Neural progenitor cell (in vitro differentiated cells): Measurements from ENCODE around the gene TCEAL8. TPM values are rescaled to one million over a fixed set of nuclear protein-coding genes. Genes with fewer than 3 reads are reported as not detected.

ENCODE experiments used
- DNase-seq: peaks from one replicate; pipeline ENCODE4 v3.0.0-alpha.2; 2016; ENCODE audit warnings: low spot score
- H2AFZ ChIP-seq: fragments of 200-600 bp; sonication (generic); replicated peaks from 2 replicates; pipeline ENCODE4 v1.6.1; 2016; ENCODE audit warnings: antibody characterized with exemption
- H3F3A ChIP-seq: fragments of 200-600 bp; sonication (generic); 2 replicates; pipeline ENCODE4 v1.6.1; 2016; ENCODE audit warnings: antibody characterized with exemption, low read depth
- H3K27ac ChIP-seq: fragments of 200-600 bp; sonication (generic); 2 replicates; pipeline ENCODE4 v1.5.1; 2016; ENCODE audit warnings: mild to moderate bottlenecking
- H3K27me3 ChIP-seq: fragments of 200-600 bp; sonication (generic); 2 replicates; pipeline ENCODE4 v1.6.1; 2016; ENCODE audit warnings: mild to moderate bottlenecking, moderate library complexity
- H3K36me3 ChIP-seq: fragments of 200-600 bp; sonication (generic); 2 replicates; pipeline ENCODE4 v1.5.1; 2016
- H3K4me1 ChIP-seq: fragments of 200-600 bp; sonication (generic); 2 replicates; pipeline ENCODE4 v1.6.1; 2016; ENCODE audit warnings: mixed run types
- H3K4me2 ChIP-seq: fragments of 200-600 bp; sonication (generic); 2 replicates; pipeline ENCODE4 v1.6.1; 2016
- H3K4me3 ChIP-seq: fragments of 200-600 bp; sonication (generic); 2 replicates; pipeline ENCODE4 v1.5.1; 2016
- H3K79me2 ChIP-seq: fragments of 200-600 bp; sonication (generic); 2 replicates; pipeline ENCODE4 v1.6.1; 2016; ENCODE audit warnings: low read depth
- H3K9ac ChIP-seq: fragments of 200-600 bp; sonication (generic); 2 replicates; pipeline ENCODE4 v1.6.1; 2016
- H3K9me3 ChIP-seq: fragments of 200-600 bp; sonication (generic); 2 replicates; pipeline ENCODE4 v1.5.1; 2016; ENCODE audit warnings: low read depth
- H4K20me1 ChIP-seq: fragments of 200-600 bp; sonication (generic); 2 replicates; pipeline ENCODE4 v1.6.1; 2016; ENCODE audit warnings: low read depth
- H3K27ac Mint-ChIP-seq: 3 replicates; pipeline ENCODE4 v1.8.0; 2021; ENCODE audit warnings: mixed read lengths
- H3K27me3 Mint-ChIP-seq: 2 replicates; pipeline ENCODE4 v1.8.0; 2022; ENCODE audit warnings: low read depth, mild to moderate bottlenecking, inconsistent platforms, moderate library complexity, mixed read lengths; ENCODE audit not compliant: insufficient read depth
- H3K36me3 Mint-ChIP-seq: 3 replicates; pipeline ENCODE4 v1.8.0; 2021; ENCODE audit warnings: mixed read lengths
- H3K4me1 Mint-ChIP-seq: 3 replicates; pipeline ENCODE4 v1.8.0; 2021; ENCODE audit warnings: mixed read lengths
- H3K4me3 Mint-ChIP-seq: 3 replicates; pipeline ENCODE4 v1.8.0; 2021; ENCODE audit warnings: mild to moderate bottlenecking, moderate library complexity, mixed read lengths
- H3K9me3 Mint-ChIP-seq: 3 replicates; pipeline ENCODE4 v1.8.0; 2020; ENCODE audit warnings: mixed read lengths
- CTCF ChIP-seq: fragments of 200-600 bp; sonication (generic); IDR thresholded peaks from 2 replicates; pipeline ENCODE4 v1.5.1; 2017; ENCODE audit warnings: antibody characterized with exemption, mild to moderate bottlenecking
- EZH2phosphoT487 ChIP-seq: fragments of 200-600 bp; sonication (generic); IDR thresholded peaks from 2 replicates; pipeline ENCODE4 v1.6.1; 2017; ENCODE audit warnings: antibody characterized with exemption
- total RNA-seq: library from RNA; depleted of rRNA; stranded (reverse); fragments of >200 nt; gene quantifications from 2 replicates; pipeline ENCODE4 v1.2.3, GENCODE V29; 2015; ENCODE audit warnings: low replicate concordance

Gene TCEAL8
- total RNA-seq, 1 donor from 2014 or later = 160 TPM

- H3K9me3 ChIP-seq = no peaks in the 10 kb centered on the region
- peaks cover 2% of the 10 kb centered on the region for H3K79me2 ChIP-seq
- H3K27ac ChIP-seq = no peak overlapping the region
- Mint-ChIP-seq H3K36me3 (peaks cover 5% of the 10 kb centered on the region), H3K4me1 (peaks cover 9% of the 10 kb centered on the region), H3K27me3 (no peaks in the 10 kb centered on the region), H3K9me3 (peaks cover 4% of the 10 kb centered on the region), H3K27ac (no peak overlapping the region), H3K4me3 (no peak overlapping the region)
- H3K4me3 ChIP-seq = no peak overlapping the region
- DNase-seq = peak; percentile 63
- TF ChIP-seq EZH2phosphoT487 (no peak), CTCF (peak; percentile 60)
- no peak overlapping the region for H3K9ac ChIP-seq
- H4K20me1 ChIP-seq = no peaks in the 10 kb centered on the region
- peaks cover 9% of the 10 kb centered on the region for H3F3A ChIP-seq
- no peak overlapping the region for H3K4me2 ChIP-seq
- H3K27me3 ChIP-seq = no peaks in the 10 kb centered on the region
- no peaks in the 10 kb centered on the region for H3K36me3 ChIP-seq
- peaks cover 2% of the 10 kb centered on the region for H3K4me1 ChIP-seq
- peak overlapping the region; percentile 17 for H2AFZ ChIP-seq
These were observed 43.8 kb downstream of the TCEAL8 start for GRCh38 chrX:103211012-103211715.

GRCh38 chrX:103210056-103210455 is 44.9 kb downstream of the TCEAL8 start:
- Histone ChIP-seq H3K27me3 (no peaks in the 10 kb centered on the region), H3K27ac (no peak overlapping the region), H3K36me3 (no peaks in the 10 kb centered on the region), H3K79me2 (no peaks in the 10 kb centered on the region), H3K4me2 (no peak overlapping the region), H3K9me3 (no peaks in the 10 kb centered on the region), H4K20me1 (no peaks in the 10 kb centered on the region), H3K9ac (no peak overlapping the region), H3F3A (peaks cover 3% of the 10 kb centered on the region), H3K4me1 (no peaks in the 10 kb centered on the region), H2AFZ (peak overlapping the region; percentile 10), H3K4me3 (no peak overlapping the region)
- H3K4me3 Mint-ChIP-seq = no peak overlapping the region
- DNase-seq = no peak
- peaks cover 2% of the 10 kb centered on the region for H3K27me3 Mint-ChIP-seq
- peaks cover 3% of the 10 kb centered on the region for H3K36me3 Mint-ChIP-seq
- H3K4me1 Mint-ChIP-seq = peaks cover 5% of the 10 kb centered on the region
- H3K27ac Mint-ChIP-seq = no peak overlapping the region
- TF ChIP-seq CTCF = no peak
- H3K9me3 Mint-ChIP-seq = peaks cover 4% of the 10 kb centered on the region

Other genes starting within 250 kb of the TCEAL8 start
- gene BEX1, start 191.0 kb downstream of the TCEAL8 start, total RNA-seq = 52.2 and 63.5 TPM in 2 replicates
- not detected in 2 replicates for gene NXF3, start 162.0 kb downstream of the TCEAL8 start, total RNA-seq
- 64.0 and 106 TPM in 2 replicates for gene BEX4, start 40.0 kb downstream of the TCEAL8 start, total RNA-seq
- 0.12 TPM in 1 of 2 replicates, not detected in the other for gene TCEAL5, start 21.6 kb upstream of the TCEAL8 start, total RNA-seq
- gene BEX2, start 55.8 kb upstream of the TCEAL8 start, total RNA-seq = 37.5 and 45.4 TPM in 2 replicates
- 30.8 and 34.3 TPM in 2 replicates for gene TCEAL7, start 75.1 kb upstream of the TCEAL8 start, total RNA-seq
- gene TCEAL9, start 101.4 kb upstream of the TCEAL8 start, total RNA-seq = 72.0 and 108 TPM in 2 replicates
- gene BEX3, start 121.4 kb upstream of the TCEAL8 start, total RNA-seq = 344 and 392 TPM in 2 replicates